WERI-Rb-1 (cell line): Measurements from ENCODE around the gene RASAL2.
"Not testable (repeated sequence)": the region's sequence is repeated elsewhere in the genome, so short reads cannot be mapped to it uniquely, and the experiment has no call there.

Experiments used
- DNase-seq: peaks from one replicate; pipeline ENCODE4 v3.0.0-alpha.2; 2020
- H3K27ac ChIP-seq: fragments of 250-450 bp; sonication (Bioruptor Pico); 2 replicates; pipeline ENCODE4 v1.5.1; 2020; ENCODE audit warnings: mild to moderate bottlenecking, moderate library complexity
- H3K27me3 ChIP-seq: fragments of 250-450 bp; sonication (Bioruptor Pico); 2 replicates; pipeline ENCODE4 v1.5.1; 2021; ENCODE audit warnings: mild to moderate bottlenecking, low read depth, moderate library complexity; ENCODE audit not compliant: insufficient read depth, severe bottlenecking
- H3K36me3 ChIP-seq: fragments of 250-450 bp; sonication (Bioruptor Pico); 2 replicates; pipeline ENCODE4 v1.5.1; 2020; ENCODE audit warnings: mild to moderate bottlenecking, moderate library complexity
- H3K4me3 ChIP-seq: 2 replicates; pipeline ENCODE4 v1.5.1; 2011; ENCODE audit warnings: low read depth, mild to moderate bottlenecking, control low read depth, low read length
- H3K9me3 ChIP-seq: fragments of 250-450 bp; sonication (Bioruptor Pico); 2 replicates; pipeline ENCODE4 v1.5.1; 2021; ENCODE audit warnings: mild to moderate bottlenecking, moderate library complexity; ENCODE audit not compliant: severe bottlenecking
- CTCF ChIP-seq: IDR thresholded peaks from 2 replicates; pipeline ENCODE4 v1.5.1; 2011; ENCODE audit warnings: low read depth, mild to moderate bottlenecking, control low read depth, inconsistent platforms, low read length

RASAL2 gene

GRCh38 chr1:178502856-178503255 lies 409.0 kb downstream of the RASAL2 start:
- Histone ChIP-seq H3K36me3 (no peaks in the 10 kb centered on the region), H3K27me3 (no peaks in the 10 kb centered on the region), H3K27ac (no peak overlapping the region), H3K4me3 (no peak overlapping the region), H3K9me3 (no peaks in the 10 kb centered on the region)
- no peak for DNase-seq
- no peak for TF ChIP-seq CTCF

- not testable (repeated sequence) for H3K4me3 ChIP-seq, H3K27me3 ChIP-seq, H3K27ac ChIP-seq, H3K36me3 ChIP-seq, H3K9me3 ChIP-seq, DNase-seq
These were observed 409.4 kb downstream of the RASAL2 start for GRCh38 chr1:178503316-178503715.

DNA sequence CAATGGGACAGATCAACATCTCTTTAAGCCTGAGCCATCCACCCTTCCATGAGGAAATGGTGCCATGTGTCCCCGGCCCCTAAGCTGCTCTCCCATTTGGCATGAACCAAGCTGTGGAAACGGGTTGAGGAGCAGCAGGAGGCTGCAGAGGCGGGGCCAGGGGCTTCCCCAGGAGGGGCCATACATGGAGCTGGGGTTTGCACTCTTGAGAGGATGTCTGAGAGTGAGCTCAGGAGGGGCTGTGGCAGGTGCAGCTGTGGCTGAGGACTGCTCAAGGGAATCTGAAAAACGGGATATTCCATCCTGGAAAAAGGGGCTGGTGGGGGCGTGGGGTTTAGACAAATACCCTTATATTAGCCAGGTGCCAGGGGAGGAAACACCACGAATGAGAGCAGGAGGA lies 409.9 kb downstream of the RASAL2 start:
- Histone ChIP-seq H3K36me3 (no peaks in the 10 kb centered on the region), H3K27me3 (no peaks in the 10 kb centered on the region), H3K9me3 (no peaks in the 10 kb centered on the region), H3K4me3 (no peak overlapping the region), H3K27ac (no peak overlapping the region)
- no peak for TF ChIP-seq CTCF
- DNase-seq, result no peak

DNA sequence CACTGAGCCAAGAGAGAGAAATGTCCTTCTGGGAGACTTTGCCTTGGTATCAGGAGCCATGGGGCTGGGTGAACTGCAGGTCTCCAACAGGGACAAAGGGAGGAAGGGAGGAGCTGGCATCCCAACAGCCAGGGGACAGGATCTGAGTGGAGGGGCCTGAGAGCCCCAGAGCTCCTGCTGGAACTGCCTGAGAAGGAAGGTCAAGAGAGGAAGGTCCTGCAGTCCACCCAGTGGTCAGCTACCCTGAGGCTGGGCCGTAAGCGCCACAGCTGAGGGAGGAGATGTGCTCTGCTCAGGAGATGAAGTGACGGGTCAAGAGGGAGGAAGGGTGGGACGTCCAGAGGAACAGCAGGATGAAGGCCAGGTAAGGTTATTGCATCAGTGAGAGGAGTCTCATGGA lies 410.4 kb downstream of the RASAL2 start:
- DNase-seq, result no peak
- no peak for TF ChIP-seq CTCF
- no peaks in the 10 kb centered on the region for H3K9me3 ChIP-seq
- no peaks in the 10 kb centered on the region for H3K27me3 ChIP-seq
- no peak overlapping the region for H3K27ac ChIP-seq
- H3K36me3 ChIP-seq, result no peaks in the 10 kb centered on the region
- no peak overlapping the region for H3K4me3 ChIP-seq

GRCh38 chr1:178506177-178506576 lies 412.3 kb downstream of the RASAL2 start:
- no peak for TF ChIP-seq CTCF
- no peaks in the 10 kb centered on the region for H3K36me3 ChIP-seq
- DNase-seq, result no peak
- H3K27ac ChIP-seq, result no peak overlapping the region
- H3K4me3 ChIP-seq, result no peak overlapping the region
- H3K9me3 ChIP-seq, result no peaks in the 10 kb centered on the region
- H3K27me3 ChIP-seq, result no peaks in the 10 kb centered on the region

GRCh38 chr1:178506669-178507068 lies 412.8 kb downstream of the RASAL2 start:
- Histone ChIP-seq H3K9me3 (no peaks in the 10 kb centered on the region), H3K27me3 (no peaks in the 10 kb centered on the region), H3K36me3 (no peaks in the 10 kb centered on the region), H3K4me3 (no peak overlapping the region), H3K27ac (no peak overlapping the region)
- no peak for TF ChIP-seq CTCF
- DNase-seq, result no peak
